ENCODE results near the gene HBM.

Gene HBM

GRCh38 chr16:185213-185612 lies 19.4 kb downstream of the HBM start:
- TF ChIP-seq SUZ12 (IDR thresholded peaks at IDR 0.05; ENCODE audit: extremely low read depth, insufficient read depth, insufficient read length) (no peak), ZNF274 (IDR thresholded peaks at IDR 0.05; ENCODE audit: low read depth, low read length) (no peak)
- DNase-seq (ENCODE audit: low read depth, low spot score) = no peak
- H3K9me3 ChIP-seq (ENCODE audit: insufficient read depth, low read length) = no peaks in the 10 kb centered on the region
- no peak overlapping the region for H3K9ac ChIP-seq (ENCODE audit: insufficient read length, low read depth)
- peaks cover 61% of the 10 kb centered on the region for H3K36me3 ChIP-seq (ENCODE audit: insufficient read depth, insufficient read length, low read length)
- no peak overlapping the region for H3K4me3 ChIP-seq (ENCODE audit: insufficient read length, low read depth)
- H3K27me3 ChIP-seq (ENCODE audit: insufficient read depth, insufficient read length) = peaks cover 2% of the 10 kb centered on the region
- peaks cover 4% of the 10 kb centered on the region for H3K4me1 ChIP-seq (ENCODE audit: insufficient read depth, insufficient read length)

DNA sequence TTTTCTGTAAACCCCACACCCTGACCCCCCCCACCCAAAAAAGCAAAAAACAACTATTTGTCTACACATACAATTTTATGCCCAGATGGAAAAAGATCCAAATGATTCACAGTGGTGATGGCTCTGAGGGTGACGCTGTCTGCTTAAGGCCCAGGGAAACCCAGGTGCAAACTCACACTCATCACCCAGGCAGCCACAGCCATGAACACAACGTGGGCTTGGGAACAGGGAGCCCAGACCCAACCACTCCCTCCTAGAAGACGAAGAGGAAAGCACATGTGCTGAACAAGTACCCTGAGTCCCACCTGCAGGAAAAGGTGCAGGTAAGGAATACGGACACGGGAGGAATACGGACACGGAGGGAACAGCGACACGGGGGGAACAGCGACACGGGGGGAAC lies 19.9 kb downstream of the HBM start:
- Histone ChIP-seq H3K9me3 (ENCODE audit: insufficient read depth, low read length) (no peaks in the 10 kb centered on the region), H3K36me3 (ENCODE audit: insufficient read depth, insufficient read length, low read length) (peaks cover 65% of the 10 kb centered on the region), H3K9ac (ENCODE audit: insufficient read length, low read depth) (no peak overlapping the region), H3K27me3 (ENCODE audit: insufficient read depth, insufficient read length) (no peaks in the 10 kb centered on the region), H3K4me3 (ENCODE audit: insufficient read length, low read depth) (no peak overlapping the region), H3K4me1 (ENCODE audit: insufficient read depth, insufficient read length) (peaks cover 4% of the 10 kb centered on the region)
- TF ChIP-seq YY1 (IDR thresholded peaks at IDR 0.05; ENCODE audit: insufficient read depth, insufficient read length) = no peak
- DNase-seq (ENCODE audit: low read depth, low spot score) = no peak

DNA sequence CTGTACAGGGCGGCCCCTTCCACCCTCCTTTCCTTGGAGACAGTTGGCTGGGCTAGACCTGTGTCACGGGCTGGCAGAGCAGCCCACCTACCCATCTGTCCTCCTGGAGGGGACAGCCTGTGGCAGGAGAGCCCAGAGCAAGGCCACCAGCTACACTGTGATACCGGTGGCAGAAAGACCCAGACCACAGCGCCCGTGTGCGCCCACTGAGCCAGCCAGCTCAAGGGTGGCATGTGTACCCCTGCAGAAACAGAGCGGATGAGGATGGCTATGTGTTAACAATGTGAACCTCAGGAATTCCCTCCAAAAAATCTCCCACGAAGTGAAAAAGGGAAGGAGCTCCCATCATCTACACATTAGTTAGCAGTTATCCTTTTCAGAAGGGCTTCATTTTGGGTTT lies 21.6 kb downstream of the HBM start:
- Histone ChIP-seq H3K36me3 (ENCODE audit: insufficient read depth, insufficient read length, low read length) (peaks cover 78% of the 10 kb centered on the region), H3K4me3 (ENCODE audit: insufficient read length, low read depth) (no peak overlapping the region), H3K4me1 (ENCODE audit: insufficient read depth, insufficient read length) (peaks cover 2% of the 10 kb centered on the region), H3K9ac (ENCODE audit: insufficient read length, low read depth) (no peak overlapping the region), H3K9me3 (ENCODE audit: insufficient read depth, low read length) (no peaks in the 10 kb centered on the region), H3K27me3 (ENCODE audit: insufficient read depth, insufficient read length) (no peaks in the 10 kb centered on the region)
- DNase-seq (ENCODE audit: low read depth, low spot score) = no peak
- TF ChIP-seq ZNF274 (IDR thresholded peaks at IDR 0.05; ENCODE audit: low read depth, low read length) (no peak), YY1 (IDR thresholded peaks at IDR 0.05; ENCODE audit: insufficient read depth, insufficient read length) (no peak), SUZ12 (IDR thresholded peaks at IDR 0.05; ENCODE audit: extremely low read depth, insufficient read depth, insufficient read length) (no peak)

- TF ChIP-seq ZNF274 (IDR thresholded peaks at IDR 0.05; ENCODE audit: low read depth, low read length) = no peak
- TF ChIP-seq SUZ12 (IDR thresholded peaks at IDR 0.05; ENCODE audit: extremely low read depth, insufficient read depth, insufficient read length) = no peak
- TF ChIP-seq YY1 (IDR thresholded peaks at IDR 0.05; ENCODE audit: insufficient read depth, insufficient read length) = no peak
- Histone ChIP-seq H3K27me3 (ENCODE audit: insufficient read depth, insufficient read length) (no peaks in the 10 kb centered on the region), H3K9me3 (ENCODE audit: insufficient read depth, low read length) (no peaks in the 10 kb centered on the region), H3K36me3 (ENCODE audit: insufficient read depth, insufficient read length, low read length) (peaks cover 83% of the 10 kb centered on the region), H3K4me3 (ENCODE audit: insufficient read length, low read depth) (no peak overlapping the region), H3K9ac (ENCODE audit: insufficient read length, low read depth) (no peak overlapping the region), H3K4me1 (ENCODE audit: insufficient read depth, insufficient read length) (peaks cover 2% of the 10 kb centered on the region)
- no peak for DNase-seq (ENCODE audit: low read depth, low spot score)
Observed at GRCh38 chr16:188674-189073, 22.9 kb downstream of the HBM start.

GRCh38 chr16:189604-190186 lies 23.9 kb downstream of the HBM start:
- Histone ChIP-seq H3K4me1 (ENCODE audit: insufficient read depth, insufficient read length) (no peaks in the 10 kb centered on the region), H3K27me3 (ENCODE audit: insufficient read depth, insufficient read length) (no peaks in the 10 kb centered on the region), H3K9me3 (ENCODE audit: insufficient read depth, low read length) (no peaks in the 10 kb centered on the region), H3K36me3 (ENCODE audit: insufficient read depth, insufficient read length, low read length) (peaks cover 84% of the 10 kb centered on the region), H3K4me3 (ENCODE audit: insufficient read length, low read depth) (no peak overlapping the region), H3K9ac (ENCODE audit: insufficient read length, low read depth) (no peak overlapping the region)
- no peak for TF ChIP-seq ZNF274 (IDR thresholded peaks at IDR 0.05; ENCODE audit: low read depth, low read length)
- no peak for TF ChIP-seq YY1 (IDR thresholded peaks at IDR 0.05; ENCODE audit: insufficient read depth, insufficient read length)
- TF ChIP-seq SUZ12 (IDR thresholded peaks at IDR 0.05; ENCODE audit: extremely low read depth, insufficient read depth, insufficient read length) = no peak
- DNase-seq (ENCODE audit: low read depth, low spot score) = no peak

GRCh38 chr16:191831-192230 lies 26.1 kb downstream of the HBM start:
- H3K27me3 ChIP-seq (ENCODE audit: insufficient read depth, insufficient read length) = no peaks in the 10 kb centered on the region
- DNase-seq (ENCODE audit: low read depth, low spot score) = no peak
- no peaks in the 10 kb centered on the region for H3K9me3 ChIP-seq (ENCODE audit: insufficient read depth, low read length)
- TF ChIP-seq SUZ12 (IDR thresholded peaks at IDR 0.05; ENCODE audit: extremely low read depth, insufficient read depth, insufficient read length) (no peak), ZNF274 (IDR thresholded peaks at IDR 0.05; ENCODE audit: low read depth, low read length) (no peak), YY1 (IDR thresholded peaks at IDR 0.05; ENCODE audit: insufficient read depth, insufficient read length) (no peak)
- H3K9ac ChIP-seq (ENCODE audit: insufficient read length, low read depth) = no peak overlapping the region
- H3K4me1 ChIP-seq (ENCODE audit: insufficient read depth, insufficient read length) = no peaks in the 10 kb centered on the region
- H3K4me3 ChIP-seq (ENCODE audit: insufficient read length, low read depth) = no peak overlapping the region
- peaks cover 93% of the 10 kb centered on the region for H3K36me3 ChIP-seq (ENCODE audit: insufficient read depth, insufficient read length, low read length)

DNA sequence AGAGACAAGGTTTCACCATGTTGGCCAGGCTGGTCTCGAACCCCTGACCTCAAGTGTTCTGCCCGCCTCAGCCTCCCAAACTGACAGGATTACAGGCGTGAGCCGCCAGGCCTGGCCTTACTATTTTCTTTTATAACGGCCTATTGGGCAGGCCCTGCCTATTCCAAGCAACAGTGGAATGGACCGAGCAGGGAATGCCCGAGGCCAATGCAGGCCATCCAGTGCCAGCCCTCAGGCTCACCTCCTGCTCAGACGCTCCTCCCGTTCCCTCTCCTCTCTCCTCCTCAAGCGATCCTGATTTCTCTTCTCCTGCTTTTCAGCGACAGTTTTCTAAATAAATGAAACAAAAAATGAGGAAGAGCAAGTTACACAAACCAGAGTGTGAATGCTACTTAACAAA lies 26.9 kb downstream of the HBM start:
- no peaks in the 10 kb centered on the region for H3K27me3 ChIP-seq (ENCODE audit: insufficient read depth, insufficient read length)
- no peak for DNase-seq (ENCODE audit: low read depth, low spot score)
- H3K9ac ChIP-seq (ENCODE audit: insufficient read length, low read depth) = no peak overlapping the region
- peaks cover 92% of the 10 kb centered on the region for H3K36me3 ChIP-seq (ENCODE audit: insufficient read depth, insufficient read length, low read length)
- H3K4me3 ChIP-seq (ENCODE audit: insufficient read length, low read depth) = no peak overlapping the region
- no peaks in the 10 kb centered on the region for H3K9me3 ChIP-seq (ENCODE audit: insufficient read depth, low read length)
- no peaks in the 10 kb centered on the region for H3K4me1 ChIP-seq (ENCODE audit: insufficient read depth, insufficient read length)
- TF ChIP-seq YY1 (IDR thresholded peaks at IDR 0.05; ENCODE audit: insufficient read depth, insufficient read length) (no peak), ZNF274 (IDR thresholded peaks at IDR 0.05; ENCODE audit: low read depth, low read length) (no peak), SUZ12 (IDR thresholded peaks at IDR 0.05; ENCODE audit: extremely low read depth, insufficient read depth, insufficient read length) (no peak)

DNA sequence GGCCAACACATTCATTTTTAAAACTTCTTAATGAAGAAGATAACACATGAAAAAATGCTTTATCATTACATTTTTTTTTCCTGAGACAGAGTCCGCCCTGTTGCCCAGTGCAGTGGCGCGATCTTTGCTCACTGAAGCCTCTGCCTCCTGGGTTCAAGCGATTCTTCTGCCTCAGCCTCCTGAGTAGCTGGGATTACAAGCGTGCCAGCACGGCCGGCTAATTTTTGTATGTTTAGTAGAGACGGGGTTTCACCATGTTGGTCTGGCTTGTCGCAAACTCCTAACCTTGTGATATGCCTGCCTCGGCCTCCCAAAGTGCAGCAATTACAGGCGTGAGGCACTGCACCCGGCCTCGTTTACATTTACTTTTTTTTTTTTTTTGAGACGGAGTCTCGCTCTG lies 27.7 kb downstream of the HBM start:
- H3K9me3 ChIP-seq (ENCODE audit: insufficient read depth, low read length) = no peaks in the 10 kb centered on the region
- no peaks in the 10 kb centered on the region for H3K27me3 ChIP-seq (ENCODE audit: insufficient read depth, insufficient read length)
- H3K4me1 ChIP-seq (ENCODE audit: insufficient read depth, insufficient read length) = no peaks in the 10 kb centered on the region
- no peak overlapping the region for H3K4me3 ChIP-seq (ENCODE audit: insufficient read length, low read depth)
- DNase-seq (ENCODE audit: low read depth, low spot score) = no peak
- TF ChIP-seq ZNF274 (IDR thresholded peaks at IDR 0.05; ENCODE audit: low read depth, low read length) (no peak), SUZ12 (IDR thresholded peaks at IDR 0.05; ENCODE audit: extremely low read depth, insufficient read depth, insufficient read length) (no peak), YY1 (IDR thresholded peaks at IDR 0.05; ENCODE audit: insufficient read depth, insufficient read length) (no peak)
- peaks cover 94% of the 10 kb centered on the region for H3K36me3 ChIP-seq (ENCODE audit: insufficient read depth, insufficient read length, low read length)
- H3K9ac ChIP-seq (ENCODE audit: insufficient read length, low read depth) = no peak overlapping the region

Data from NT2/D1 (cell line).